NCI-H510A treated with DMSO at 0.1 percent for 48 hours (cell line): ENCODE results near the gene PRDM11.

ENCODE experiments used
- DNase-seq: peaks from one replicate; lab custom pipeline; 2025; lab: John Stamatoyannopoulos, UW

The PRDM11 gene

GRCh38 chr11:45158210-45158731, 11.8 kb downstream of the PRDM11 start:
- DNase-seq = no peak

GRCh38 chr11:45158891-45159605, 12.6 kb downstream of the PRDM11 start:
- no peak for DNase-seq

- DNase-seq = no peak
These were observed 13.4 kb downstream of the PRDM11 start for GRCh38 chr11:45159781-45160365.

GRCh38 chr11:45161252-45162063, 15.0 kb downstream of the PRDM11 start:
- DNase-seq = no peak

GRCh38 chr11:45162064-45162375, 15.6 kb downstream of the PRDM11 start:
- no peak for DNase-seq

GRCh38 chr11:45162916-45163879, 16.8 kb downstream of the PRDM11 start:
- DNase-seq = no peak

- no peak for DNase-seq
These were observed 17.6 kb downstream of the PRDM11 start for GRCh38 chr11:45163956-45164575.

GRCh38 chr11:45165386-45165785, 18.9 kb downstream of the PRDM11 start:
- no peak for DNase-seq

- DNase-seq = no peak
These were observed 19.6 kb downstream of the PRDM11 start for GRCh38 chr11:45165806-45166603.

GRCh38 chr11:45166604-45166897, 20.1 kb downstream of the PRDM11 start:
- DNase-seq = no peak

GRCh38 chr11:45167283-45167682, 20.8 kb downstream of the PRDM11 start:
- DNase-seq = no peak

- no peak for DNase-seq
These were observed 22.1 kb downstream of the PRDM11 start for GRCh38 chr11:45168366-45169130.

GRCh38 chr11:45169310-45170072, 23.1 kb downstream of the PRDM11 start:
- DNase-seq = no peak

GRCh38 chr11:45170484-45170883, 24.0 kb downstream of the PRDM11 start:
- DNase-seq = no peak

GRCh38 chr11:45171550-45171949, 25.1 kb downstream of the PRDM11 start:
- DNase-seq = no peak

GRCh38 chr11:45173064-45173463, 26.6 kb downstream of the PRDM11 start:
- no peak for DNase-seq

- no peak for DNase-seq
These were observed 27.9 kb downstream of the PRDM11 start for GRCh38 chr11:45174168-45174835.

- no peak for DNase-seq
These were observed 28.5 kb downstream of the PRDM11 start for GRCh38 chr11:45174963-45175362.

GRCh38 chr11:45176996-45177395, 30.6 kb downstream of the PRDM11 start:
- DNase-seq = no peak
